Measurements from ENCODE around the gene NFATC1.

- TF ChIP-seq CTCF (conservative IDR thresholded peaks at IDR 0.05 in 1 of 2, IDR thresholded peaks at IDR 0.05 in 1 of 2; ENCODE audit: low read depth in 1 of 2, low read length in 2 of 2) (no peak), EZH2 (IDR thresholded peaks at IDR 0.05; ENCODE audit: low read length, missing control alignments) (no peak)
Observed at GRCh38 chr18:79416677-79417052, 20.9 kb downstream of the NFATC1 start.
